SIG-M5 treated with dmso at 0.1 percent for 504 hours (cell line): ENCODE results near the gene ZNF544.
"Not testable (repeated sequence)": the region's sequence is repeated elsewhere in the genome, so short reads cannot be mapped to it uniquely, and the experiment has no call there.

Experiments used
- DNase-seq: peaks from one replicate; lab custom pipeline; 2025; ENCODE audit not compliant: unreplicated experiment; lab: John Stamatoyannopoulos, UW

ZNF544 gene

GRCh38 chr19:58304748-58305064 is 76.0 kb downstream of the ZNF544 start:
- no peak for DNase-seq

GRCh38 chr19:58305065-58305931 is 76.6 kb downstream of the ZNF544 start, which contains the start of gene ERVK3-1:
Gene ERVK3-1 (plus strand): TSS chr19:58305377. CDS start chr19:58312169, 6,792 bp downstream.
- DNase-seq = peak; percentile 95

- peak; percentile 14 for DNase-seq
Observed at GRCh38 chr19:58305932-58306323, 77.2 kb downstream of the ZNF544 start.

GRCh38 chr19:58307736-58308135 is 79.0 kb downstream of the ZNF544 start:
- DNase-seq = no peak

GRCh38 chr19:58310685-58311084 is 82.0 kb downstream of the ZNF544 start:
- DNase-seq = not testable (repeated sequence)

GRCh38 chr19:58311345-58311865 is 82.7 kb downstream of the ZNF544 start:
- no peak for DNase-seq
